ENCODE measurements around the gene BIVM.

Gene BIVM

GRCh38 chr13:102879793-102880499 lies 81.0 kb downstream of the BIVM start:
- no peak for DNase-seq (ENCODE audit: low read depth in 2 of 2)

DNA sequence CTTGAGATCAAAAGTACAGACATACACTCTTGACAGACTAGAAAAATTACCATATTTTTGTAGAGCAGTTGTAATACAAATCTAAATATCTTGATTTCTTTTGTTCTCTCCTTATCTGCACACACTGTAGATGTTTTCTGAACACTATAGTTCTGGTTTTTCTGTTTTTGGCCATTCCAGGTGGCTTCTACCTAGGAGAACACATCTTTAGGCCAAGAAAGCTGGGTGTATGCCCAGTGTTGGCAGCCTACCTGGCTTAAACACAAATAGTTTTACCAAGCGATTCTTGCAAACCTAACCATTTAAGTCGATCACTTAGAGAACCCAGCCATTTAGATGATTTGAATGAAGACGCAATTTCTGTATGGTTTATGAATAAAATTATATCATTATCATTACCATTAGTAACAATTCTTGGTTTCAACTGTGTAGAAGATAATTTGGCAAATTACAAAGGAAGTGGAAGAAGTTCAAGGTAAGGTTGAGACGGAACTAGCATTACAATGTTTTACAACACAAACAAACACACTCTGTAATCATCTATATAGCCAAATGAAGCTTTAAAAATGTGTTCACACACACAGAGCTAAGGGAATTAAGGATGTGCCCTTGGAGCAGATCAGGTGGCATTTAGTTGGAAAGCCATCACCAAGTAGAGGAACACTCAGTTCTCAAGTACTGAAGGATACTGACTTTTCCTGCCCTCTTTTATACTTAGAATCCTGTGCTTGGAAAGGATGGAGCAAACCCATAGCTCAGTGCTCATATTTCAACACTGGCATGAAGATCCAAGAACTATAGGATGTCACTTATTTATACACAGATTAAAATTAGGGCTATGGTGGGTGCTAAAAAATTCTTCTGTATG lies 83.1 kb downstream of the BIVM start:
- DNase-seq (ENCODE audit: low read depth in 2 of 2), result no peak
